ENCODE measurements around the gene P2RX3.
"Not testable (repeated sequence)": the region's sequence is repeated elsewhere in the genome, so short reads cannot be mapped to it uniquely, and the experiment has no call there.

The P2RX3 gene

GRCh38 chr11:57338142-57338541 is at the start of gene P2RX3:
Gene P2RX3 (plus strand): TSS chr11:57338352. CDS start chr11:57338551, 199 bp downstream.
- TF ChIP-seq CTCF (IDR thresholded peaks at IDR 0.05; ENCODE audit: control insufficient read depth, insufficient read depth, low read depth, low read length, missing control alignments): no peak
- H3K4me3 ChIP-seq (ENCODE audit: control insufficient read depth, low read depth, low read length): no peak within 1 kb of the TSS
- no peak for DNase-seq (ENCODE audit: low read depth)

GRCh38 chr11:57288771-57289579 is 49.2 kb upstream of the P2RX3 start:
- no peak for TF ChIP-seq CTCF (IDR thresholded peaks at IDR 0.05; ENCODE audit: control insufficient read depth, insufficient read depth, low read depth, low read length, missing control alignments)
- H3K4me3 ChIP-seq (ENCODE audit: control insufficient read depth, low read depth, low read length): no peak overlapping the region
- DNase-seq (ENCODE audit: low read depth): peak; percentile 76

- no peak overlapping the region for H3K4me3 ChIP-seq (ENCODE audit: control insufficient read depth, low read depth, low read length)
- TF ChIP-seq CTCF (IDR thresholded peaks at IDR 0.05; ENCODE audit: control insufficient read depth, insufficient read depth, low read depth, low read length, missing control alignments): no peak
- no peak for DNase-seq (ENCODE audit: low read depth)
These were observed 47.9 kb upstream of the P2RX3 start for GRCh38 chr11:57290288-57290687.

- DNase-seq (ENCODE audit: low read depth): no peak
- TF ChIP-seq CTCF (IDR thresholded peaks at IDR 0.05; ENCODE audit: control insufficient read depth, insufficient read depth, low read depth, low read length, missing control alignments): no peak
- H3K4me3 ChIP-seq (ENCODE audit: control insufficient read depth, low read depth, low read length): no peak overlapping the region
These were observed 43.7 kb upstream of the P2RX3 start for GRCh38 chr11:57294225-57295131.

- DNase-seq (ENCODE audit: low read depth); H3K4me3 ChIP-seq (ENCODE audit: control insufficient read depth, low read depth, low read length): not testable (repeated sequence)
These were observed 41.9 kb upstream of the P2RX3 start for GRCh38 chr11:57296205-57296604.

- no peak overlapping the region for H3K4me3 ChIP-seq (ENCODE audit: control insufficient read depth, low read depth, low read length)
- no peak for DNase-seq (ENCODE audit: low read depth)
- TF ChIP-seq CTCF (IDR thresholded peaks at IDR 0.05; ENCODE audit: control insufficient read depth, insufficient read depth, low read depth, low read length, missing control alignments): no peak
These were observed 40.9 kb upstream of the P2RX3 start for GRCh38 chr11:57297221-57297620.

Measured in AG09309 (cell line).